ENCODE results near the gene PIGU. TPM values are rescaled to one million over a fixed set of nuclear protein-coding genes. Genes with fewer than 3 reads are reported as not detected.

PIGU gene
- polyA plus RNA-seq, 3 donors, result 5.8 to 11.3 (median 10.9) TPM

- Mint-ChIP-seq H3K4me3 (no peak overlapping the region), H3K36me3 (peaks cover 20 to 28% of the 10 kb centered on the region in 2 donors), H3K9me3 (no peaks in the 10 kb centered on the region), H3K27ac (peak overlapping the region in 1 of 7 donors; percentile 22), H3K4me1 (peaks cover 17% of the 10 kb centered on the region), H3K27me3 (ENCODE audit: low read depth in 3 of 3) (peaks cover 0 to 2% (median 0%) of the 10 kb centered on the region in 3 donors)
- no peaks in the 10 kb centered on the region for H4K20me1 ChIP-seq (ENCODE audit: insufficient read depth, low read length)
- intact Hi-C loops (cut with micrococcal nuclease), result no loop called here
- peaks cover 10 to 12% of the 10 kb centered on the region in 2 donors for H3K4me1 ChIP-seq (ENCODE audit: control insufficient read depth in 1 of 2, insufficient read depth in 2 of 2, low read length in 2 of 2)
- H3K79me2 ChIP-seq (ENCODE audit: insufficient read depth, low read length), result no peaks in the 10 kb centered on the region
- WGBS (ENCODE audit: insufficient coverage), result no CpG with 5 or more reads among the region's 4 CpGs
- H3K36me3 ChIP-seq (replicated peaks in 1 of 2; ENCODE audit: control insufficient read depth in 1 of 2, insufficient read depth in 2 of 2, low read length in 2 of 2), result peaks cover 11 to 50% of the 10 kb centered on the region in 2 donors
- DNase-seq, result no peak
- no peak overlapping the region for H3K27ac ChIP-seq (ENCODE audit: low read depth in 1 of 2, low read length in 2 of 2)
- H3K4me3 ChIP-seq (replicated peaks in 1 of 3; ENCODE audit: low read depth in 2 of 3, low read length in 3 of 3), result no peak overlapping the region
- H3K27me3 ChIP-seq (ENCODE audit: control insufficient read depth in 2 of 2, insufficient read depth in 2 of 2, low read length in 2 of 2), result no peaks in the 10 kb centered on the region
- TF ChIP-seq CTCF (IDR thresholded peaks at IDR 0.05), result no peak
- H2AFZ ChIP-seq (ENCODE audit: insufficient read depth, low read depth, low read length, poor library complexity, severe bottlenecking), result no peak overlapping the region
- no peaks in the 10 kb centered on the region for H3K9me3 ChIP-seq (replicated peaks in 1 of 2; ENCODE audit: control insufficient read depth in 1 of 2, insufficient read depth in 1 of 2, low read length in 2 of 2)
- H3K9ac ChIP-seq (ENCODE audit: insufficient read depth, low read length, poor library complexity, severe bottlenecking), result no peak overlapping the region
- no peak overlapping the region for H3K4me2 ChIP-seq (replicated peaks; ENCODE audit: extremely low read depth, low read length, poor library complexity, severe bottlenecking)
Observed at GRCh38 chr20:34582221-34582620, 94.7 kb downstream of the PIGU start.

- no peak for TF ChIP-seq CTCF (IDR thresholded peaks at IDR 0.05)
- Histone ChIP-seq H3K9me3 (replicated peaks in 1 of 2; ENCODE audit: control insufficient read depth in 1 of 2, insufficient read depth in 1 of 2, low read length in 2 of 2) (no peaks in the 10 kb centered on the region), H2AFZ (ENCODE audit: insufficient read depth, low read depth, low read length, poor library complexity, severe bottlenecking) (no peak overlapping the region), H3K79me2 (ENCODE audit: insufficient read depth, low read length) (no peaks in the 10 kb centered on the region), H3K4me3 (replicated peaks in 1 of 3; ENCODE audit: low read depth in 2 of 3, low read length in 3 of 3) (no peak overlapping the region), H3K4me1 (ENCODE audit: control insufficient read depth in 1 of 2, insufficient read depth in 2 of 2, low read length in 2 of 2) (peaks cover 10 to 12% of the 10 kb centered on the region in 2 donors), H3K9ac (ENCODE audit: insufficient read depth, low read length, poor library complexity, severe bottlenecking) (no peak overlapping the region), H3K27me3 (ENCODE audit: control insufficient read depth in 2 of 2, insufficient read depth in 2 of 2, low read length in 2 of 2) (no peaks in the 10 kb centered on the region), H3K4me2 (replicated peaks; ENCODE audit: extremely low read depth, low read length, poor library complexity, severe bottlenecking) (no peak overlapping the region), H3K36me3 (replicated peaks in 1 of 2; ENCODE audit: control insufficient read depth in 1 of 2, insufficient read depth in 2 of 2, low read length in 2 of 2) (peaks cover 11 to 44% of the 10 kb centered on the region in 2 donors), H3K27ac (ENCODE audit: low read depth in 1 of 2, low read length in 2 of 2) (peak overlapping the region in 1 of 2 donors; percentile 13), H4K20me1 (ENCODE audit: insufficient read depth, low read length) (no peaks in the 10 kb centered on the region)
- Mint-ChIP-seq H3K4me1 (peaks cover 17% of the 10 kb centered on the region), H3K27me3 (ENCODE audit: low read depth in 3 of 3) (peaks cover 0 to 2% (median 0%) of the 10 kb centered on the region in 3 donors), H3K27ac (peak overlapping the region in 2 of 7 donors; percentile 36 to 52), H3K36me3 (peaks cover 18 to 28% of the 10 kb centered on the region in 2 donors), H3K9me3 (no peaks in the 10 kb centered on the region), H3K4me3 (no peak overlapping the region)
- intact Hi-C loops (cut with micrococcal nuclease), result no loop called here
- DNase-seq, result no peak
- 94% methylated on average over 2 of the region's 11 CpGs for WGBS (ENCODE audit: insufficient coverage)
Observed at GRCh38 chr20:34581341-34582184, 95.3 kb downstream of the PIGU start.
